ENCODE results near the gene ETV5.
A peak's percentile ranks its signal among the peaks of the same experiment; 100 is the strongest.
"Not testable (repeated sequence)": the region's sequence is repeated elsewhere in the genome, so short reads cannot be mapped to it uniquely, and the experiment has no call there.

Gene ETV5

DNA sequence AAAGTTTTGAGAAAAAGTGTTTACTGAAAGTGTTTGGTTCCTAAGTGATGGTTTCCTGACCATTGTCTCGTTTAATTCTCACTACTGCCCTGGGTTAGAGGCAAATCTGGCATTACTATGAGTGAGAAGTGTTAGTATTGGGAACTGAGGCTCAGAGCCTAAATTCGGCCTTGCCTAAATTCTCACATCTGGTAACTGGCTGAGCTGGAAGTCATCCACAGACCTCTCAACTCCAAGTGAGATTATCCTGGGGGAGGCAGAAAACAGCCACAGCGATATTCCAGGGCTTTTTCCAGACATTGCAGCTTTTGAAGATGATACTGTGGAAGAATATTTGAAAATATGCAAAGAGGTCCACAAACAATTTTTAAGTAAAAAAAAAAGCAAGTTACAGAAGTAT is 86.0 kb downstream of the ETV5 start:
- no peak for DNase-seq (ENCODE audit: low read depth in 3 of 3)

DNA sequence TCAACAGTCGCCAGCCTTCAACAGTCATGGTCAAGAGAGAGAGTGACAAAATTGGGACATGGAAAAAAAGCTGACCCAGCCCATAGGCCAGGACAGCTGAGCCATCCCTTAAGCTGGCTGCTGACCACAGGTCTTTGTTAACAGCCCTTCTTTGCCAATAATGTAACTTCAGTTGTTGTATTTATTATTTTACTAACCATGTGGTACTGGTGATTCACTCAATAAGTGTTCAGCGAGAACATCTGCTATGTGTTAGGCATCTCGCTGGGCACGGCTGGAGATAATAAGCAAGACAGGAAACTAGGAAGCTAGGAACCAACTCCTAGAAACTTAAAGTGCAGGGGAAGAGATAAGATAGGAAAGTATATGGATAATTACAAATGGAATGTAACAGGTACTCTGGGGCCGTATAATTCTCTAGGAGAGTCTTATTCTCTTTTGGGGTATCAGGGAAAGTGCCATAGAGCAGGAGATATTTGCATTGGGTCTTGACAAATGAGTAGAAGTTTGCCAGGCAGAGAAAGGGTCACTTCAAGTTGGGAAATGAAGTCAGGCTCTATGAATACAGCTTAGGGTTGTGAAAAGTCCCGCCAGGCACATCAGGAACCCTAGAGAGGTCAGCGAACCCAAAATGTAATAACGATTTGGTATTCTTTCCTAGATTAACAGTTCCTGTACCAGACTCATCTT is 87.1 kb downstream of the ETV5 start:
- no peak for DNase-seq (ENCODE audit: low read depth in 3 of 3)

- not testable (repeated sequence) for DNase-seq (ENCODE audit: low read depth in 3 of 3)
These were observed 87.6 kb downstream of the ETV5 start for GRCh38 chr3:186021250-186021649.

- not testable (repeated sequence) for DNase-seq (ENCODE audit: low read depth in 3 of 3)
These were observed 89.6 kb downstream of the ETV5 start for GRCh38 chr3:186019288-186019687.

DNA sequence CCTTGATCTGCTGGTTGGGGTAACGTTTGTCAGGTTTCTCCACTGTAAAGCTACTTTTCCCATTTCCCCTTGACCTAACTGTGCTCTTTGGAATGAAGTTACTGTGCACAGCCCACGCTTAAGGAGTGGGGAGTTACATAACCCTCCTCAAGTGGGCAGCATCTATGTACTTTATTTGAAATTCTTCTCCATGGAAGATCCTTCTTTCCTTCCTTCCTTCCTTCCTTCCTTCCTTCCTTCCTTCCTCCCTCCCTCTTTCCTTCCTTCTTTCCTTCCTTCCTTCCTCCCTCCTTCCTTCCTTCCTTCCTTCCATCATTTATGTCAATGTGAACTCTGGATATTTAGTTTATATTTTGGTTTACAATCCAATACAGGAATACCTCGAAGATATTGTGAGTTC is 94.0 kb downstream of the ETV5 start:
- no peak for DNase-seq (ENCODE audit: low read depth in 3 of 3)

GRCh38 chr3:186013312-186013711 is 95.6 kb downstream of the ETV5 start:
- DNase-seq (ENCODE audit: low read depth in 3 of 3): no peak

DNA sequence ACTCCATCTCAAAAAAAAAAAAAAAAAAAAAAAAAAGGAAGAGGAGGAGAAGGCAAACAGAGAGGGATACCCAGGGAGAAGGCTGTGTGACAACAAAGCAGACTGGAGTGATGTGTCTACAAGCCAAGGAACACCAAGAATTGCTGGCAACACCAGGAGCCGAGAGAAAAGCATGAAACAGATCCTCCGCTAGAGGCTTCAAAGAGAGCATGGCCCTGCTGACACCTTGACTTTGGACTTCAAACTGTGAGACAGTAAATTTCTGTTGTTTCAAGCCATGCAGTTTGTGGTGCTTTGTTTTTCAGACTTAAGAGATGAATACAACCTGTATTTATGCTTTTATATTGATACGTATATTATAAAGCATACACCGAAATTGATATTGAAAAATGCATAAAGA is 96.8 kb downstream of the ETV5 start:
- no peak for DNase-seq (ENCODE audit: low read depth in 3 of 3)

DNA sequence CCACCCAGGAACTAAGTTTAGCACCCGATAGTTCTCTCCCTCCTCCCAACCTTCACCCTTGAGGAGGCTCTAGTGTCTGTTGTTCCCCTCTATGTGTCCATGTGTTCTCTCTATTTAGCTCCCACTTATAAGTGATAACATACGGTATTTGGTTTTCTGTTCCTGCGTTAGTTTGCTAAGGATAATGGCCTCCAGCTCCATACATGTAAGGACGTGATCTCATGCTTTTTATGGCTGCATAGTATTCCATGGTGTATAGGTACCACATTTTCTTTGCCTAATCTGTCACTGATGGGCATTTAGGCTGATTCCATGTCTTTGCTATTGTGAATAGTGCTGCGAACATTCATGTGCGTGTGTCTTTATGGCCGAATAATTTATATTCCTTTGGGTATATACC is 104.2 kb downstream of the ETV5 start:
- DNase-seq (ENCODE audit: low read depth in 3 of 3): no peak

GRCh38 chr3:186004209-186004608 is 104.7 kb downstream of the ETV5 start:
- DNase-seq (ENCODE audit: low read depth in 3 of 3): no peak

GRCh38 chr3:186003610-186004009 is 105.3 kb downstream of the ETV5 start:
- no peak for DNase-seq (ENCODE audit: low read depth in 3 of 3)

- DNase-seq (ENCODE audit: low read depth in 3 of 3): peak in 1 of 3 experiments; percentile 8
These were observed 105.9 kb downstream of the ETV5 start for GRCh38 chr3:186002884-186003472.

- no peak for DNase-seq (ENCODE audit: low read depth in 3 of 3)
These were observed 107.0 kb downstream of the ETV5 start for GRCh38 chr3:186001842-186002241.

GRCh38 chr3:185999221-185999620 is 109.7 kb downstream of the ETV5 start:
- no peak for DNase-seq (ENCODE audit: low read depth in 3 of 3)

DNA sequence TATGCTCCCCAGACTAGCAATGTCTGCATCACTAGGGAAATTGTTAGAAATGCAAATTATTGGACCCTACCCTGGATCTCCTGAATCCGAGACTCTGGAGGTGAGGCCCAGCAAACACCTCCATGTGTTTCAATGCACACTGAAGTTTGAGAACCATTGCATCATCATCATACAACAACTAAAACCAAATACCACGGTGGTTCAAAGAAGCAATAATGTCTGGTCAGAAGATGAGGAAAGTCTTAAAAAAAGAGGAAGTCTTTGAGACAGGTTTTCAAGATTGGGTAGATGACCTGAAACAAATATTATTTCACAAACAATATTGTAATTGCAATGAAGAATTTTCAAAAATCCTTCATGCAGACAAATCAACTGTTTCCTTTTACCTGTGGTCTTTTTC is 110.8 kb downstream of the ETV5 start:
- DNase-seq (ENCODE audit: low read depth in 3 of 3): no peak

GRCh38 chr3:185997130-185997529 is 111.8 kb downstream of the ETV5 start:
- no peak for DNase-seq (ENCODE audit: low read depth in 3 of 3)

Data from stimulated activated CD4-positive, alpha-beta T cell treated with anti-CD3 and anti-CD28 coated beads, TNF-alpha, amount 100 ng/mL, for 24 hours (primary cell).